Loucy (cell line): ENCODE data around the gene MARCHF2.

Experiments
- H2AFZ ChIP-seq: fragments of 200-600 bp; sonication (generic); 2 replicates; pipeline ENCODE4 v1.6.0; 2016; ENCODE audit warnings: antibody characterized with exemption, mild to moderate bottlenecking, low read length, moderate library complexity
- H3F3A ChIP-seq: fragments of 200-600 bp; 2 replicates; pipeline ENCODE4 v1.6.0; 2016; ENCODE audit warnings: antibody characterized with exemption, low read depth, mild to moderate bottlenecking
- H3K27me3 ChIP-seq: fragments of 200-600 bp; sonication (generic); 2 replicates; pipeline ENCODE4 v1.6.1; 2014; ENCODE audit warnings: low read length, mild to moderate bottlenecking; ENCODE audit not compliant: insufficient read depth, poor library complexity, severe bottlenecking
- H3K36me3 ChIP-seq: fragments of 200-600 bp; sonication (generic); 2 replicates; pipeline ENCODE4 v1.6.1; 2016; ENCODE audit warnings: low read length; ENCODE audit not compliant: insufficient read depth
- H3K4me1 ChIP-seq: fragments of 200-600 bp; sonication (generic); 2 replicates; pipeline ENCODE4 v1.5.1; 2014; ENCODE audit warnings: low read length, mild to moderate bottlenecking; ENCODE audit not compliant: insufficient read depth, poor library complexity, severe bottlenecking
- H3K4me2 ChIP-seq: fragments of 200-600 bp; sonication (generic); 2 replicates; pipeline ENCODE4 v1.6.0; 2014; ENCODE audit warnings: antibody characterized with exemption, low read length, low read depth, mild to moderate bottlenecking; ENCODE audit not compliant: poor library complexity, severe bottlenecking
- H3K4me3 ChIP-seq: fragments of 200-600 bp; sonication (generic); 2 replicates; pipeline ENCODE4 v1.5.1; 2014; ENCODE audit warnings: low read length, mild to moderate bottlenecking, mixed read lengths; ENCODE audit not compliant: poor library complexity, severe bottlenecking
- H3K79me2 ChIP-seq: fragments of 200-600 bp; sonication (generic); 2 replicates; pipeline ENCODE4 v1.6.1; 2014; ENCODE audit warnings: low read length; ENCODE audit not compliant: insufficient read depth
- H3K9ac ChIP-seq: fragments of 200-600 bp; sonication (generic); 2 replicates; pipeline ENCODE4 v1.6.0; 2014; ENCODE audit warnings: mild to moderate bottlenecking, low read depth, low read length, moderate library complexity; ENCODE audit not compliant: poor library complexity, severe bottlenecking
- H3K9me2 ChIP-seq: fragments of 200-600 bp; sonication (generic); replicated peaks from 2 replicates; pipeline ENCODE4 v1.6.1; 2016; ENCODE audit warnings: low read depth, low read length, mixed read lengths
- H3K9me3 ChIP-seq: fragments of 200-600 bp; sonication (generic); 2 replicates; pipeline ENCODE4 v1.6.1; 2014; ENCODE audit warnings: mild to moderate bottlenecking, antibody characterized with exemption, low read length, low read depth; ENCODE audit not compliant: insufficient read depth
- H4K20me1 ChIP-seq: fragments of 200-600 bp; sonication (generic); 2 replicates; pipeline ENCODE4 v1.6.0; 2014; ENCODE audit warnings: antibody characterized with exemption, low read length, mild to moderate bottlenecking; ENCODE audit not compliant: insufficient read depth, poor library complexity, severe bottlenecking
- CTCF ChIP-seq: fragments of 200-600 bp; sonication (generic); conservative IDR thresholded peaks from 2 replicates; pipeline ENCODE4 v1.5.1; 2014; ENCODE audit warnings: mild to moderate bottlenecking, antibody characterized with exemption, low read length
- EZH2phosphoT487 ChIP-seq: fragments of 200-600 bp; IDR thresholded peaks from 2 replicates; pipeline ENCODE4 v1.6.1; 2018; ENCODE audit warnings: antibody characterized with exemption, mild to moderate bottlenecking, moderate library complexity, borderline replicate concordance

Gene MARCHF2

GRCh38 chr19:8477889-8478288 lies 64.8 kb downstream of the MARCHF2 start:
- Histone ChIP-seq H3K4me1 (no peaks in the 10 kb centered on the region), H2AFZ (no peak overlapping the region), H3K79me2 (peaks cover 92% of the 10 kb centered on the region), H3K9me3 (no peaks in the 10 kb centered on the region), H3K36me3 (peaks cover 90% of the 10 kb centered on the region), H3K9ac (no peak overlapping the region), H3F3A (no peaks in the 10 kb centered on the region), H3K27me3 (no peaks in the 10 kb centered on the region), H4K20me1 (peaks cover 88% of the 10 kb centered on the region), H3K4me2 (no peak overlapping the region), H3K9me2 (no peaks in the 10 kb centered on the region), H3K4me3 (no peak overlapping the region)
- TF ChIP-seq EZH2phosphoT487 (no peak), CTCF (no peak)

- H3K4me1 ChIP-seq = no peaks in the 10 kb centered on the region
- H3K36me3 ChIP-seq = peaks cover 90% of the 10 kb centered on the region
- peaks cover 99% of the 10 kb centered on the region for H3K79me2 ChIP-seq
- no peaks in the 10 kb centered on the region for H3K9me2 ChIP-seq
- peaks cover 88% of the 10 kb centered on the region for H4K20me1 ChIP-seq
- H3K4me3 ChIP-seq = no peak overlapping the region
- no peaks in the 10 kb centered on the region for H3K27me3 ChIP-seq
- H3K9ac ChIP-seq = no peak overlapping the region
- H3F3A ChIP-seq = no peaks in the 10 kb centered on the region
- H2AFZ ChIP-seq = no peak overlapping the region
- TF ChIP-seq CTCF (no peak), EZH2phosphoT487 (no peak)
- no peaks in the 10 kb centered on the region for H3K9me3 ChIP-seq
- no peak overlapping the region for H3K4me2 ChIP-seq
Measured at GRCh38 chr19:8478598-8478997, 65.5 kb downstream of the MARCHF2 start.

- H3K9ac ChIP-seq = no peak overlapping the region
- H3K4me2 ChIP-seq = no peak overlapping the region
- H2AFZ ChIP-seq = no peak overlapping the region
- H3F3A ChIP-seq = no peaks in the 10 kb centered on the region
- no peaks in the 10 kb centered on the region for H3K9me3 ChIP-seq
- H3K4me1 ChIP-seq = no peaks in the 10 kb centered on the region
- H3K36me3 ChIP-seq = peaks cover 90% of the 10 kb centered on the region
- no peaks in the 10 kb centered on the region for H3K9me2 ChIP-seq
- H3K79me2 ChIP-seq = peaks cover 96% of the 10 kb centered on the region
- no peak for TF ChIP-seq EZH2phosphoT487
- no peak for TF ChIP-seq CTCF
- H3K4me3 ChIP-seq = no peak overlapping the region
- H4K20me1 ChIP-seq = peaks cover 89% of the 10 kb centered on the region
- H3K27me3 ChIP-seq = no peaks in the 10 kb centered on the region
Measured at GRCh38 chr19:8481201-8481600, 68.1 kb downstream of the MARCHF2 start.
